ENCODE results near the gene FER. TPM values are rescaled to one million over a fixed set of nuclear protein-coding genes. Genes with fewer than 3 reads are reported as not detected.

Gene FER
- total and polyA plus RNA-seq, 2 of the 8 experiments (the other 6 are each of a cell fraction or from before 2014, with no cell fraction given) = 1.3 to 15.8 TPM

- no peak for TF ChIP-seq EZH2 (IDR thresholded peaks at IDR 0.05; ENCODE audit: low read depth, low read length, severe bottlenecking)
- TF ChIP-seq E2F6 (IDR thresholded peaks at IDR 0.05) = no peak
- no peak for TF ChIP-seq KDM4A (IDR thresholded peaks at IDR 0.05; ENCODE audit: low read depth, low read length, severe bottlenecking)
- TF ChIP-seq KDM5A (IDR thresholded peaks at IDR 0.05; ENCODE audit: low read length) = no peak
- TF ChIP-seq, protein P1, sequence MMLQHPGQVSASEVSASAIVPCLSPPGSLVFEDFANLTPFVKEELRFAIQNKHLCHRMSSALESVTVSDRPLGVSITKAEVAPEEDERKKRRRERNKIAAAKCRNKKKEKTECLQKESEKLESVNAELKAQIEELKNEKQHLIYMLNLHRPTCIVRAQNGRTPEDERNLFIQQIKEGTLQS (IDR thresholded peaks at IDR 0.05; ENCODE audit: insufficient read depth, low read depth, low read length) = no peak
Measured at GRCh38 chr5:109045710-109046109, 298.0 kb downstream of the FER start (continued).
